Uterus (tissue), 4 donors: ENCODE measurements around the gene MAST2. TPM values are rescaled to one million over a fixed set of nuclear protein-coding genes. Genes with fewer than 3 reads are reported as not detected.
"Not testable (repeated sequence)": the region's sequence is repeated elsewhere in the genome, so short reads cannot be mapped to it uniquely, and the experiment has no call there.

Source experiments
- DNase-seq, 2 donors: peaks; one replicate each; pipeline ENCODE4 v3.0.0-alpha.2; 2019 to 2020
- H3K27ac ChIP-seq, 2 donors: fragments of 200-600 bp; sonication (generic); 1 replicate in 1 of 2; 2 replicates in 1 of 2; pipeline ENCODE4 v1.5.1; 2016 to 2018
- H3K27me3 ChIP-seq, 2 donors: fragments of 200-600 bp; sonication (generic); one replicate each; pipeline ENCODE4 v1.5.1; 2018 to 2019; ENCODE audit warnings: control low read depth in 1 of 2
- H3K36me3 ChIP-seq, 2 donors: fragments of 200-600 bp; sonication (generic); one replicate each; pipeline ENCODE4 v1.5.1; 2019; ENCODE audit warnings: control low read depth in 1 of 2
- H3K4me1 ChIP-seq, 2 donors: fragments of 200-600 bp; sonication (generic); one replicate each; pipeline ENCODE4 v1.5.1; 2018 to 2019; ENCODE audit warnings: control low read depth in 1 of 2
- H3K4me3 ChIP-seq, 2 donors: fragments of 200-600 bp; sonication (generic); 1 replicate in 1 of 2; 2 replicates in 1 of 2; pipeline ENCODE4 v1.5.1; 2018 to 2019; ENCODE audit warnings: mild to moderate bottlenecking in 1 of 2
- H3K9me3 ChIP-seq, 2 donors: fragments of 200-600 bp; sonication (generic); one replicate each; pipeline ENCODE4 v1.5.1; 2019; ENCODE audit warnings: control low read depth in 1 of 2
- CTCF ChIP-seq, 4 experiments: fragments of 200-600 bp in 2 of 4; fragments of 450-650 bp in 2 of 4; sonication (generic) in 2 of 4; IDR thresholded peaks; one replicate each; pipeline ENCODE4 v1.5.1; 2016 to 2019; ENCODE audit warnings: antibody characterized with exemption in 4 of 4, mild to moderate bottlenecking in 2 of 4, moderate library complexity in 1 of 4
- POLR2A ChIP-seq, 2 donors: fragments of 450-650 bp; IDR thresholded peaks; one replicate each; pipeline ENCODE4 v1.6.1; 2016; ENCODE audit warnings: antibody characterized with exemption in 2 of 2, mild to moderate bottlenecking in 1 of 2, moderate library complexity in 1 of 2
- intact Hi-C: fragments of 100-400 bp; cut with DNase I; formaldehyde crosslinking; loops from one replicate; pipeline ENCODE4 v1.15.1; 2023; ENCODE audit warnings: low total_unique reads
- total RNA-seq, 4 donors: library from RNA; depleted of rRNA in 3 of 4; stranded (reverse); fragments of >200 nt in 3 of 4; gene quantifications; one replicate each; pipeline versions ENCODE4 v1.1.0 to v1.2.4, GENCODE V29; 2014 to 2023
- donor health status: DM: yes; HTN: yes; CAD: no.

MAST2 gene
- total RNA-seq, 4 donors from 2014 or later: 12.8 to 52.1 (median 36.3) TPM

- H3K4me1 ChIP-seq: no peaks in the 10 kb centered on the region
- no peak overlapping the region for H3K27ac ChIP-seq
- no peaks in the 10 kb centered on the region for H3K27me3 ChIP-seq
- H3K9me3 ChIP-seq: peaks cover 0 to 4% of the 10 kb centered on the region in 2 donors
- TF ChIP-seq CTCF (IDR thresholded peaks at IDR 0.05) (no peak), POLR2A (IDR thresholded peaks at IDR 0.05) (no peak)
- no peak overlapping the region for H3K4me3 ChIP-seq
- no peak for DNase-seq
- H3K36me3 ChIP-seq: no peaks in the 10 kb centered on the region
- intact Hi-C loops: no loop called here
Observed at GRCh38 chr1:45943185-45943584, 139.8 kb downstream of the MAST2 start.

GRCh38 chr1:45945426-45945825 lies 142.0 kb downstream of the MAST2 start:
- H3K36me3 ChIP-seq: no peaks in the 10 kb centered on the region
- no peaks in the 10 kb centered on the region for H3K27me3 ChIP-seq
- intact Hi-C loops: no loop called here
- no peak for DNase-seq
- no peak overlapping the region for H3K27ac ChIP-seq
- TF ChIP-seq POLR2A (IDR thresholded peaks at IDR 0.05): no peak
- no peak for TF ChIP-seq CTCF (IDR thresholded peaks at IDR 0.05)
- H3K9me3 ChIP-seq: peaks cover 0 to 4% of the 10 kb centered on the region in 2 donors
- H3K4me1 ChIP-seq: no peaks in the 10 kb centered on the region
- no peak overlapping the region for H3K4me3 ChIP-seq

GRCh38 chr1:45949462-45949861 lies 146.1 kb downstream of the MAST2 start:
- H3K36me3 ChIP-seq, H3K9me3 ChIP-seq, H3K4me1 ChIP-seq, H3K27me3 ChIP-seq, DNase-seq, H3K4me3 ChIP-seq, H3K27ac ChIP-seq, intact Hi-C loops: not testable (repeated sequence)

- no peak for DNase-seq
- Histone ChIP-seq H3K4me1 (peaks cover 0 to 7% of the 10 kb centered on the region in 2 donors), H3K27ac (no peak overlapping the region), H3K27me3 (no peaks in the 10 kb centered on the region), H3K36me3 (no peaks in the 10 kb centered on the region), H3K4me3 (no peak overlapping the region), H3K9me3 (peaks cover 0 to 4% of the 10 kb centered on the region in 2 donors)
- TF ChIP-seq CTCF (IDR thresholded peaks at IDR 0.05) (no peak), POLR2A (IDR thresholded peaks at IDR 0.05) (no peak)
- intact Hi-C loops: no loop called here
Observed at GRCh38 chr1:45952072-45952471, 148.7 kb downstream of the MAST2 start.

GRCh38 chr1:45953934-45954847 lies 150.8 kb downstream of the MAST2 start:
- peak overlapping the region; percentile 6 to 64 for H3K27ac ChIP-seq
- DNase-seq: no peak
- no peaks in the 10 kb centered on the region for H3K36me3 ChIP-seq
- no peaks in the 10 kb centered on the region for H3K27me3 ChIP-seq
- H3K9me3 ChIP-seq: no peaks in the 10 kb centered on the region
- peaks cover 0 to 7% of the 10 kb centered on the region in 2 donors for H3K4me1 ChIP-seq
- TF ChIP-seq CTCF (IDR thresholded peaks at IDR 0.05): no peak
- no peak for TF ChIP-seq POLR2A (IDR thresholded peaks at IDR 0.05)
- intact Hi-C loops: no loop called here
- peak overlapping the region in 1 of 2 donors; percentile 2 for H3K4me3 ChIP-seq
